HG03103 (cell line): ENCODE measurements around the gene CDK7.

Source experiments
- ATAC-seq: cut with Tn5 transposase; IDR thresholded peaks from one replicate; pipeline ENCODE4 v1.9.1; 2021; ENCODE audit warnings: low read depth; ENCODE audit not compliant: unreplicated experiment

The CDK7 gene

DNA sequence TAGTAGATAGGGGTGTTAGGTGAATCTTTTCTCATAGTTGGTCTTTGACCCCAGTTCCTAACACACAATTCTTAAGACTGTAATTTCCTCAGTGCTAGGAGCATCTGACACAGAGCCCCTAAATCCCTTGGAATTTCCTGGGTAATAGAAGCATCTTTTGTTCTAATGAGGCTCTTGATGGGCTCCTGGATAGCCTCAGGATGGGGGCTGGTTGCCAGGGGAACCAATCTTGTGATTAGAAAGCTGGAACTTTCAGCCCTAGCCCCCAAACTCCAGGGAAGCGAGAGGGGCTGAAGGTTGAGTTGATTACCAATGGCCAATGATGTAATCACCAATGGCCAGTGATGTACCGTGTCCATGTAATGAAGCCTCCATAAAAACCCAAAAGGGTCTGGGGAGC is 53.4 kb downstream of the CDK7 start:
- ATAC-seq: no peak

DNA sequence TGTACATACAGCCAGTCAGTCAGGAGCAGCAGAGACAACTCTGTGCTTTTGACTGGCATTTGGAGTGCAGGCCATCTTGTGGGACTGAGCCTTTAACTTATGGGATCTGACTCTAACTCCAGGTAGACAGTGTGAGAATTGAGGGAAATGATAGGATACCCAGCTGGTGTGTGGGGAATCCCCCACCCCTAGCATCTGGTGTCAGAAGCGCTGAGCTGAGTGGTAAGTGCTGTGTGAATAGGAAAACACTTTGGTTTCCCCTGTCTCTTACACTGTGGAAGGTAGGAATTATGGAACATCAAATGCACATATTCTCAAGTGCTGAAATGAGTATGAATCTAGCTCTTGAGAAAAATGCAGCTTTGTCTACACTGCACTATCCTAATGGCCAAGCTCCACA is 54.0 kb downstream of the CDK7 start:
- no peak for ATAC-seq

DNA sequence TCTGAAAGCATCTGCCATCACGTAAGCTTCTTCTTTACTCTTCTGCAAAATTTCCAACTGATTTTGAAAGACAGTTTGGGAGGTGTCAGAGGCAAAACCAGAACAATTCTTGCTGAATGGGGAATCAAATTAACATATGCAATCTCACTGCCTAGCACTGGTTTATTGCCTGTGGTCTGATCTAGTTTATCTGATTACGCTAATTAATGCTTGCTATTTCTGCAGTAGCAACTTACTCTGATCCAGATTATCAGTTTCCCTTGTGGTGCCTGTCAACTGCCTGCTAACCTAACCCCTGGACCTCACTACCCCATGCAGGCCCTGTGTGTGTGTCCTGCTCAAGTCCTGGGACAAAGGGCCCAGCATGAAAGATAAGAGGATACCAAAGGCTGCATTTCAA is 57.6 kb downstream of the CDK7 start:
- ATAC-seq: no peak

DNA sequence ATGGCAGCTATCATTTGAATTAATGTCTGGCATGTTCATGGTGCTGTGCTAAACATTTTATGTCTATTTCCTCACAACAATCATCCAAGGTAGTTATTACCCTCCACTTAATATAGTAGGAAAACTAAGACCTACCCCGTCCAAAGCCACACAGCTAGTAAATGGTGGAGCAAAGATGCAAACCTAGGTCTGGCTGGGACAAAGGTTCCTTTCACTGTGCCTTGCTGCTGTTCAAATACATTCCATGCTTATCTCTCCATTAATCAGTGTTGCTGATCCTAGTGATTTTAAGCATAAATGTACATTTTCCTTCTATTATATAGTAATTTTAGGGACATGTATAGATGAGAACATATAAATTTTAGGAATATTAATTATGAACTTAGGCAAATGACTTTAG is 59.2 kb downstream of the CDK7 start:
- no peak for ATAC-seq

DNA sequence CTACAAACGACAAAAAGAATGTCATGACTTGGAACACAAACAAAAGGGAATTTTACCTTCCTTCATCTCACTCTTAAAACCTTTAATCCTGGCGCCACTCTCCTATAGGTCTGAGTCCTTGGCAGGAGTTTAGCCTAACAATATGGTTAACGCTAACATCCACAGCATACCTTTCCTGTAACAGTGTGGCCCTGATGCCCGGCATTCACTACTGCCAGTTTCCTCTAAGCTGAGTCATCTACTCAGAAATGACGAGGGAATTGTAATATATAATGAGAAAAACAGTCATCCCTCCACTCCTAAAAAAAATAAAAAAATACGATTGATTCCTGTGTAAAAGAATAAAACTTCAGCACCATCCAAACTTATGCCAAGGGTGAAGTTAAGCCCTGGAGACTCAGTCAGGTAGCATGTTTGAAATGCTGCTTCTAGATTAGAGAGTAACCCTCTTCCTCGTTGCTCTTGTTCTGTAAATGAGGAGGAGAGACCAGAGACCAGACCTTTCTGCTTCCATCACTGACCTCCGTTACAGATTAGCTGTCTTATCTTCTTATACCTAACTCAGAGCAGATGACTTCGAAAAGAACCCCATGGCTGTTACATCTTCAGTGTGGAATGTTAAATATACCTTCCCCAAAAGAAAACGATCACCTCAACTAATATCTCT is 60.5 kb downstream of the CDK7 start:
- no peak for ATAC-seq

DNA sequence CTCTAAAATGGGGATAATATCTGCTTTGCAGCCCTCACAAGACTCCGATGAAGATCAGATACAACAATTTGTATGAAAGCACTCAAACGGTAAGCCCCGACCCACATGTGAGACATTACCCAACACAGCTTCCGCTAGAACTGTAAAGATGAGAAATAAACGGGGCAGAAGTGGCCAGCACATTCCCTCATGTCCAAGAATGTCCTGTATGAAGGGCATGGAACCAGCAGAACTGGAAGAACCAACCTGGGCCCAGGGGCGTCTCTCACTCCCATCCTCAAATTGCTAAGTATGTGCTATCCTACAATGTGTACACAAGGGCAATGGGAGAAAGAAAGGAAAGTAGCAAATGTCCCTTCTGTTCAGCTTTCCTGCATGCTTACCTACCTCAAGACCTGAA is 64.9 kb downstream of the CDK7 start:
- no peak for ATAC-seq

DNA sequence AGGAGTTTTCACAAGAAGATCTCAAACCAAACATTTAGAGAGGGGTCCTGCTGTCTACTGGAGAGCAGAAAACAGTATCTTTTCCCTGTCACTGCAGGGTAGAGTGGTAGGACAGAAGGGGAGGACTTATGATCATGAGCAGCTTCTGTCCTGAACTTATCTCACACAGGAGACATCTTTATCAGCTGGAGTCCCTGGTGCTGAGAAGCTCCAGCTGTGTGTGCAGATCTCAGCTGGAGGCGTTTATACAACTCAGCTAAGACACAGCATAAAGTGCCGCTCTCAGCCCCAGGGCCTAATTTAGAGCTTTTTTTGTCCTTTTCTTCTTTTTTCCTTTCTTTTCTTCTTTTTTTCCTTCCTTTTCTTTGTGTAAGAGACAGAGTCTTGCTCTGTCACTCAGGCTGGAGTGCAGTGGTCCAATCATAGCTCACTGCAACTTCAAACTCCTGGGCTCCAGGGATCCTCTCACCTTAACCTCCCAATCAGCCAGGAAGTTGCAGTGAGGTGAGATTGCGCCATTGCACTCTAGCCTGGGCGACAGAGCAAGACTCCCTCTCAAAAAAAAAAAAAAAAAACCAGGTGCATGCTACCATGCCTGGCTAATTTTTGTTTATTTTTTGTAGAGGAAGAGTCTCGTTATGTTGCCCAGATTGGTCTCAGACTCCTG is 66.0 kb downstream of the CDK7 start:
- no peak for ATAC-seq

DNA sequence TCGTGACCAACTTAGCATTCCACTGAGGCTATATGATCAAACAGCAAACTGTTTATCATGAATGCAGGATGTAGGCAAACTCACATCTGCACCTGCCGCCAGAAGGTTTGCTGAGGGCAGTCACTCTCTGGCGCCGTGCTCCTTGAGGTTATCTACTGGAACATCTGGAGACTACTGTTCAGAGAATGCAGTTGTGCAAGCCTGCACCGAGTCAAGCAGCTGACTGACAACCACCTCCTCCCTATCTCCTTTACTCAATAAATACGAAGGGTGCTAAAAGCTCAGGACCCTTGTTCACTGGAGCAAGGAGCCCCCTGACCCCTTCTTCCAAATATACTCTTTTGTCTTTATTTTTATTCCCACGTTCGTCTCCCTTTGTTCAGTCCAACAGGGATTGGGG is 70.8 kb downstream of the CDK7 start:
- no peak for ATAC-seq

DNA sequence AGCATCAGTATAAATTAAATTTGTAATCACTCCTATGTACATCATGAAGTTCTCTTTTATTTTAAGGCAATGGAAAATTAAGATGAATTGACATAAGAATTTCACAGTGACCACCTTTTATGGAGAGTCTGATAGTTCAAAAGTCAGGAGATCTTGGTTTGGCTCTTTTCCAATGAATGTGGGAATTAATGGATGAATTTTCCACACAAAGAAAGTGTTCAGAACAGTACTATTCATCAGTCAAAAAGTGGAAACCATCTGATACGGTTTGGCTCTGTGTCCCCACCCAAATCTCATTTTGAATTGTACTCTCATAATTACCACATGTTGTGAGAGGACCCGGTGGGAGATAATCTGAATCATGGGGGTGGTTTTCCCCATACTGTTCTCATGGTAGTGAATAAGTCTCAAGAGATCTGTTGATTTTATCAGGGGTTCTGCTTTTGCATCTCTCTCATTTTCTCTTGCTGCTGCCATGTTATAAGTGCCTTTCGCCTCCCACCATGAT is 73.4 kb downstream of the CDK7 start:
- ATAC-seq: no peak

DNA sequence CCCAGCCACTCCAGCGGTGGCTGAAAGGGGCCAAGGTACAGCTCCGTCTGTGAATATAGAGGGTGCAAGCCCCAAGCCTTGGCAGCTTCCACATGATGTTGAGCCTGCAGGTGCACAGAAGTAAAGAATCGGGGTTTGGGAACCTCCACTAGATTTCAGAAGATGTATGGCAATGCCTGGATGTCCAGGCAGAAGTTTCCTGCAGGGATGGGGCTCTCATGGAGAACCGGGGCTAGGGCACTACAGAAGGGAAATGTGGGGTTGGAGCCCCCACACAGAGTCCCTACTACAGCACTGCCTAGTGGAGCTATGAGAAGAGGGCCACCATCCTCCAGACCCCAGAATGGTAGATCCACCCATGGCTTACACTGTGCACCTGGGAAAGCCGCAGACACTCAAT is 74.7 kb downstream of the CDK7 start:
- no peak for ATAC-seq

DNA sequence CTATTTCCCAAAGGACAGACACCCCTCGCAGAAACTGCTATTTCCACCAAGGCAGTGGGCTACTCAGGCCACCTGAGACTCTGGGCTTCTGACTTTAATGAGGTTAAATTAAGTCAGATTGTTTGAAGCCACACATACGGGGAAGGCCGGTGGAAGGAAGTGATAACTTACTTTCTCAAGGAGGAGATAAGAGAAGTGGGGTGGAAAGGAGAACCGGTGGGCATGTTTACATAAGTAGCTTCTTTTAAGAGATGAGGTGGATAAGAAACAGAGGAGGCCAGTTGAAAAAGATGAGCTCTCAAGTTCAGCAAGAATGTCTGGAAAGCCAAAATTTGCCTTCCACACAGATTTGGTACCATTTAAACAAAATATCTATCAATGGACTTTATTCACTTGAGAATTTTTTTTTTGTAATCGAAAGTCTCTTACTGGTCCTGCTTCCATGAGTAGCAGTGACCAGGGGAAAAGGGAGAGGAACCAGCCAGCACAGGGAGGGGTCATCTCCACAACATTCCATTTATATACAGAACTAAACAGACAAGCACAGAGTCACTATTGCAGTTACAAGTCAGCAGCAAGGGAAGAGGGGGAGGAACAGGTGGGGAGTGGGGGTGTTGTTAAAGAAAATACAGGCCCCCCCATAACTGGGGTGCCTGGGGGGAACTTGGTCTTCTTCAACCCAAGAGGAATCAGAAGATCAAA is 77.9 kb downstream of the CDK7 start:
- ATAC-seq: no peak

DNA sequence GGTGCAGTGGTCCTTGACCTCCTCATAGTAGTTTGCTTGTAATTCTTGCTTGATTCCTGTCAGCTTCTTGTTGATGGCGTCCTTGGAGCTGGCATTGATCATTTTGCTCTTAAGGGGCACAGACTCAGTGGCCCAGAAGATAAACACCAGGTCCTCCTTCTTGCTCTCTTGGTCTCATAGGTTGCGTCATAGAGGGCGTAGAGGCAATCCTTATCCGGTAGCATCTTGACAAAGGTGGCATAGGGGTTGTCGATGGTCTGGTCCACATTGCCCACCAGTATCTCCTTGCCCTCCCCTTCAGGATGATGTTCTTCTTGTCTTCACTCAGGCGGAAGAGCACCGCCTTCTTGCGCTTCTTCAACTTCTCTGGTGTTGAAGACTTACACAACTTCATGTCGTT is 78.7 kb downstream of the CDK7 start:
- no peak for ATAC-seq

DNA sequence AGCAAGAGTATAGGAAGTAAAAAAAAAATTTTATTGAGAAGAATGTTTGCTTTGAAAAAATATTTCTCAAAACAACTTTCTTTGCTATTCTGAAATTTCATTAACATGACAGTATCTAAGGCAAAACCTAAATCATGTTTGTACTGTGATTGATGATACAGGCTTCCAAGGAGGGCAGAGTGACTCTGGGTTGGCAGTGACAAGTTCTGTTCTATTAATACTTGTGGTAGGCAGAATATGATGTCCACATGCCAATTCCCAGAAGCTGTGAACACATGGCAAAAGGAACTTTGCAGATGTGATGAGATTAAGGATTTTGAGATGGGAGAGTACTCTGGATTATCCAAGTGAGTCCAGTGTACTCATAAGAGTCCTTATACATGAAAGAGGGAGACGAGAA is 81.3 kb downstream of the CDK7 start:
- ATAC-seq: no peak

DNA sequence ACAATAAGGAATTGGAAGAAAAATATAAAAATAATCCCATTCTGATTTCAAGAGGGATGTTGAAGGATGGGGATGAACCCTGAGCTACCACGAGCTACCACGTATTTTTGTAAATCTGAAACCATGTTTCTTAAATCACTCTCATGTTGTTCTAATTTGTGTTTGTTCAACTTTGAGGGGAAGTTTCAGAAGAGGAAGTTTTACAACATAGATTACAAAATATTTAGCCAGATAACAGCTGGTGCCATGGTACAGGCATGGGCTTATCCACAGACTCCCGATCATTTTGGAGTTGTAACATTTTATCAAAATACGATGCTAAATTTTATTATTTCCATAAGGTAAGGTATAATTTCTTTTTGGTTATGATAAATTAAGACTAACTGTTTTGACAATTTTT is 82.7 kb downstream of the CDK7 start:
- no peak for ATAC-seq

DNA sequence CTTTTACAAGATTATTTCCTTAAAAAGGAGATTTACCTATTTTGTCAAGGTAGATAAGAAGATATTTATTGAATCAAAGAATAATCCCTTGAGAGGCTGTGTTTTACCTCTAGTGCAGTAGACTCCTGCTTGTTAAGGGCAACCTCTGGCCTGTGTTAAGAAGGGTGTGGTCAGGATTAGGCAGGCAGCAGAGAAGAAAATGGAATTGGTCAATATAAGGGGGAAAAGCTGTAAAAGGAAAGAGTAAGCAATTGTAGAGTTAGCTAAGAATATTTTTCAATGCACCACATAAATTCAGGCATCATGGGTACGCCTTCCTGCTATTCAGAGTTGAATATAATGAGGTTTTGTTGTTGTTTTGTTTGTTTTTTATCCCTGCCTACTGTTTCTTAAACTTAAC is 91.7 kb downstream of the CDK7 start:
- no peak for ATAC-seq
